Loucy (cell line): ENCODE results near the gene ZG16.

ENCODE experiments used
- CTCF ChIP-seq: fragments of 200-600 bp; sonication (generic); conservative IDR thresholded peaks from 2 replicates; pipeline ENCODE4 v1.5.1; 2014; ENCODE audit warnings: mild to moderate bottlenecking, antibody characterized with exemption, low read length
- EZH2phosphoT487 ChIP-seq: fragments of 200-600 bp; IDR thresholded peaks from 2 replicates; pipeline ENCODE4 v1.6.1; 2018; ENCODE audit warnings: antibody characterized with exemption, mild to moderate bottlenecking, moderate library complexity, borderline replicate concordance

GRCh38 chr16:29819506-29819905, 41.5 kb downstream of the ZG16 start:
- no peak for TF ChIP-seq CTCF
- no peak for TF ChIP-seq EZH2phosphoT487
